OCI-LY1 (cell line): ENCODE measurements around the gene SEMA3C.

Source experiments
- H2AFZ ChIP-seq: fragments of 200-600 bp; sonication (generic), shearing (Covaris generic); 2 replicates; pipeline ENCODE4 v1.6.0; 2014; ENCODE audit warnings: antibody characterized with exemption, mild to moderate bottlenecking, low read length
- H3F3A ChIP-seq: fragments of 200-600 bp; sonication (generic), shearing (Covaris generic); 2 replicates; pipeline ENCODE4 v1.6.0; 2014; ENCODE audit warnings: mild to moderate bottlenecking, antibody characterized with exemption, low read length, moderate library complexity; ENCODE audit not compliant: insufficient read depth
- H3K27ac ChIP-seq: fragments of 200-600 bp; sonication (generic); 2 replicates; pipeline ENCODE4 v1.5.1; 2014; ENCODE audit warnings: low read length, mixed run types, mild to moderate bottlenecking, low read depth; ENCODE audit not compliant: poor library complexity, severe bottlenecking
- H3K27me3 ChIP-seq: fragments of 200-600 bp; sonication (generic); 2 replicates; pipeline ENCODE4 v1.6.0; 2014; ENCODE audit warnings: antibody characterized with exemption, mild to moderate bottlenecking, low read length, moderate library complexity; ENCODE audit not compliant: insufficient read depth
- H3K36me3 ChIP-seq: fragments of 200-600 bp; sonication (generic); 2 replicates; pipeline ENCODE4 v1.6.1; 2014; ENCODE audit warnings: mild to moderate bottlenecking, antibody characterized with exemption, low read length, moderate library complexity, mixed read lengths; ENCODE audit not compliant: insufficient read depth
- H3K4me1 ChIP-seq: fragments of 200-600 bp; sonication (generic); 2 replicates; pipeline ENCODE4 v1.5.1; 2014; ENCODE audit warnings: mild to moderate bottlenecking, low read length, moderate library complexity; ENCODE audit not compliant: insufficient read depth, severe bottlenecking
- H3K4me2 ChIP-seq: fragments of 200-600 bp; sonication (generic), shearing (Covaris generic); 2 replicates; pipeline ENCODE4 v1.6.1; 2014; ENCODE audit warnings: low read length
- H3K4me3 ChIP-seq: fragments of 200-600 bp; sonication (generic); 2 replicates; pipeline ENCODE4 v1.5.1; 2014; ENCODE audit warnings: low read length, low read depth, mild to moderate bottlenecking, mixed read lengths; ENCODE audit not compliant: poor library complexity, severe bottlenecking
- H3K79me2 ChIP-seq: fragments of 200-600 bp; shearing (Covaris generic); 2 replicates; pipeline ENCODE4 v1.6.1; 2016; ENCODE audit warnings: mixed run types, low read length, mixed read lengths; ENCODE audit not compliant: insufficient read depth
- H3K9ac ChIP-seq: fragments of 200-600 bp; sonication (generic), shearing (Covaris generic); 2 replicates; pipeline ENCODE4 v1.6.1; 2014; ENCODE audit warnings: mild to moderate bottlenecking, low read length, mixed read lengths
- H3K9me2 ChIP-seq: fragments of 200-600 bp; sonication (generic), shearing (Covaris generic); 2 replicates; pipeline ENCODE4 v1.6.1; 2014; ENCODE audit warnings: low read depth, mild to moderate bottlenecking, low read length, mixed read lengths
- H3K9me3 ChIP-seq: fragments of 200-600 bp; shearing (Covaris generic); 2 replicates; pipeline ENCODE4 v1.6.1; 2014; ENCODE audit warnings: low read length, mixed read lengths
- H4K20me1 ChIP-seq: fragments of 200-600 bp; sonication (generic), shearing (Covaris generic); 2 replicates; pipeline ENCODE4 v1.6.0; 2016; ENCODE audit warnings: mild to moderate bottlenecking, low read length; ENCODE audit not compliant: insufficient read depth
- EZH2 ChIP-seq: fragments of 200-600 bp; sonication (generic), shearing (Covaris generic); IDR thresholded peaks from 2 replicates; pipeline ENCODE4 v1.8.0; 2017; ENCODE audit warnings: borderline replicate concordance, mixed run types, mild to moderate bottlenecking, antibody characterized with exemption, low read length, moderate library complexity, mixed read lengths
- TF ChIP-seq, protein P1 (sequence below): fragments of 200-600 bp; sonication (generic), shearing (Covaris generic); IDR thresholded peaks from 2 replicates; pipeline ENCODE4 v1.5.1; 2017; ENCODE audit warnings: mild to moderate bottlenecking, antibody characterized with exemption, low read length, moderate library complexity, mixed read lengths

The SEMA3C gene

DNA sequence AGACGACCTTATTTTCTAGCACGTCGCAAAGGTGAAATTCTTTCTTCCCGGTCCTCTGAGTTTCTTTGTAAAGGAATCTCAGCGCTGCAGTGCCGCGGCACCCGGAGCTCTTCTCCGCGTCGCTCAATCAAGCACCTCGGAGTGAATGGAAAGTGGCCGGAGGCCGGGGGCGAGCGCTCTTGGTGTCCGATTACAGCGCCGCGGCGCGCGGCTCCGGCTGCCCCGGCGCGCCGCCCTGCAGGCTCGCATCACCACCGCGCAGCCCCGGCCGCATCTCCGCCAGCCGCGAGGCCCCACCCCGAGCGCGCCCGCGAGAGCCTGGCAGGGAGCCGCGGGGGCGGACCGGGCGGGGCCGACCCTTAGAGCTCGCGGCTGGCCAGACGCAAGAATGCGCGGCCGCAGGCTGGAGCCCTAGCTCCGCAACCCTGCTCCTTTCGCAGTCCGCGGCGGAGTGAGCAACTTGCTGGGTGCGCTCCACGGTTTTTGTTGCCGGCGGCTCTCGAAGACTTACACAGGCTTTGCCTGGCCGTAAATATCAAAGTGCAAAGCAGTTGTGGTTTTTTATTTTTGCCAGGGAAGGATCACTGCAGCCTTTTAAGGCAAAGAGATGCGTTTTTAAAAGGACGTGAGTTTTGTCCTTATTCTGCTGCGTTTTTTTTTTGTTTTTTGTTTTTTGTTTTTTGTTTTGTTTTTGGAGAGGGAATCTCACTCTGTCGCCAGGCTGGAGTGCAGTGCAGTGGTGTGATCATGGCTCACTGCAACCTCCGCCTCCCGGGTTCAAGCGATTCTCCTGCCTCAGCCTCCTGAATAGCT is at the start of gene SEMA3C:
TSS of gene SEMA3C (minus strand) at position 143 of the 813 bp plus-strand sequence. CDS start 2,270 bp downstream, outside the sequence.
- Histone ChIP-seq H3K9me3 (no peaks in the 10 kb centered on the region), H4K20me1 (no peaks in the 10 kb centered on the region), H3F3A (no peaks in the 10 kb centered on the region), H3K4me3 (no peak within 1 kb of the TSS), H3K9ac (no peak within 1 kb of the TSS), H2AFZ (no peak within 1 kb of the TSS), H3K27me3 (0 out of 2 replicates have a peak, but pooled peaks cover 3% of the 10 kb centered on the region), H3K4me2 (no peak within 1 kb of the TSS), H3K79me2 (no peaks in the 10 kb centered on the region), H3K4me1 (no peaks in the 10 kb centered on the region), H3K27ac (no peak within 1 kb of the TSS), H3K9me2 (no peaks in the 10 kb centered on the region), H3K36me3 (no peaks in the 10 kb centered on the region)
- no peak for TF ChIP-seq EZH2
- TF ChIP-seq, protein P1, sequence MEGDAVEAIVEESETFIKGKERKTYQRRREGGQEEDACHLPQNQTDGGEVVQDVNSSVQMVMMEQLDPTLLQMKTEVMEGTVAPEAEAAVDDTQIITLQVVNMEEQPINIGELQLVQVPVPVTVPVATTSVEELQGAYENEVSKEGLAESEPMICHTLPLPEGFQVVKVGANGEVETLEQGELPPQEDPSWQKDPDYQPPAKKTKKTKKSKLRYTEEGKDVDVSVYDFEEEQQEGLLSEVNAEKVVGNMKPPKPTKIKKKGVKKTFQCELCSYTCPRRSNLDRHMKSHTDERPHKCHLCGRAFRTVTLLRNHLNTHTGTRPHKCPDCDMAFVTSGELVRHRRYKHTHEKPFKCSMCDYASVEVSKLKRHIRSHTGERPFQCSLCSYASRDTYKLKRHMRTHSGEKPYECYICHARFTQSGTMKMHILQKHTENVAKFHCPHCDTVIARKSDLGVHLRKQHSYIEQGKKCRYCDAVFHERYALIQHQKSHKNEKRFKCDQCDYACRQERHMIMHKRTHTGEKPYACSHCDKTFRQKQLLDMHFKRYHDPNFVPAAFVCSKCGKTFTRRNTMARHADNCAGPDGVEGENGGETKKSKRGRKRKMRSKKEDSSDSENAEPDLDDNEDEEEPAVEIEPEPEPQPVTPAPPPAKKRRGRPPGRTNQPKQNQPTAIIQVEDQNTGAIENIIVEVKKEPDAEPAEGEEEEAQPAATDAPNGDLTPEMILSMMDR, result no peak

DNA sequence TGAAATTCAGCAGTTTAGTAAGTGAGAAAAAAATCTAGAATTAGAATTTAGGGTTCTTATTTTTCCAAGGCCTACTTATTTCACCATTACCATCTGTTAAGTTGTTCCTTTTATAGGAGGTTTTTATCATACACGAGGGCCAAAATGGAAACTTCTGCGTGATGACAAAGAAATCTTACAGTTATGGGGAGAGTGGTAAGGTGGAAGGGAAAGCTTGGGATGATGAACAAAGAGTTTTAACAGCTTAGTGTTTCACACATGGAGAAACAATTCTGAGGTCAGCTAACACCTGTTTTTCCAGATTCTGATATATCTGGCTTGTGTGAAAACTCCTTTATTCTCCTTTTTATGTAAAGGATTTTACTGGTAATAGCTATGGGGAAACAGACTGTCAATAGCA is 49.8 kb upstream of the SEMA3C start:
- TF ChIP-seq EZH2, result no peak
- TF ChIP-seq, protein P1, result no peak
- no peaks in the 10 kb centered on the region for H3K9me3 ChIP-seq

GRCh38 chr7:80967917-80968297 is 49.1 kb upstream of the SEMA3C start:
- H3K9me2 ChIP-seq, result no peaks in the 10 kb centered on the region
- TF ChIP-seq EZH2, result no peak
- TF ChIP-seq, protein P1, result no peak
- H3K4me3 ChIP-seq, result no peak overlapping the region
- H4K20me1 ChIP-seq, result no peaks in the 10 kb centered on the region
- no peaks in the 10 kb centered on the region for H3K36me3 ChIP-seq
- no peaks in the 10 kb centered on the region for H3K79me2 ChIP-seq
- H3K4me1 ChIP-seq, result no peaks in the 10 kb centered on the region
- no peaks in the 10 kb centered on the region for H3K27me3 ChIP-seq
- no peak overlapping the region for H3K9ac ChIP-seq
- no peaks in the 10 kb centered on the region for H3K9me3 ChIP-seq
- no peak overlapping the region for H3K27ac ChIP-seq
- no peaks in the 10 kb centered on the region for H3F3A ChIP-seq
- H3K4me2 ChIP-seq, result no peak overlapping the region
- H2AFZ ChIP-seq, result no peak overlapping the region

More for the DNA sequence above, 49.8 kb upstream of the SEMA3C start:
- Histone ChIP-seq H3K9me2 (no peaks in the 10 kb centered on the region), H3K27me3 (no peaks in the 10 kb centered on the region), H3K9ac (no peak overlapping the region), H3K4me3 (no peak overlapping the region), H2AFZ (no peak overlapping the region), H3K36me3 (no peaks in the 10 kb centered on the region), H4K20me1 (no peaks in the 10 kb centered on the region), H3K4me1 (no peaks in the 10 kb centered on the region), H3K79me2 (no peaks in the 10 kb centered on the region), H3F3A (no peaks in the 10 kb centered on the region), H3K27ac (no peak overlapping the region), H3K4me2 (no peak overlapping the region)
